HG02884 (cell line): ENCODE measurements around the gene LGALS1.
"Not testable (repeated sequence)": the region's sequence is repeated elsewhere in the genome, so short reads cannot be mapped to it uniquely, and the experiment has no call there.

Experiments used
- ATAC-seq: cut with Tn5 transposase; IDR thresholded peaks from one replicate; pipeline ENCODE4 v1.9.1; 2021; ENCODE audit warnings: mild to moderate bottlenecking, moderate library complexity; ENCODE audit not compliant: unreplicated experiment

Gene LGALS1

DNA sequence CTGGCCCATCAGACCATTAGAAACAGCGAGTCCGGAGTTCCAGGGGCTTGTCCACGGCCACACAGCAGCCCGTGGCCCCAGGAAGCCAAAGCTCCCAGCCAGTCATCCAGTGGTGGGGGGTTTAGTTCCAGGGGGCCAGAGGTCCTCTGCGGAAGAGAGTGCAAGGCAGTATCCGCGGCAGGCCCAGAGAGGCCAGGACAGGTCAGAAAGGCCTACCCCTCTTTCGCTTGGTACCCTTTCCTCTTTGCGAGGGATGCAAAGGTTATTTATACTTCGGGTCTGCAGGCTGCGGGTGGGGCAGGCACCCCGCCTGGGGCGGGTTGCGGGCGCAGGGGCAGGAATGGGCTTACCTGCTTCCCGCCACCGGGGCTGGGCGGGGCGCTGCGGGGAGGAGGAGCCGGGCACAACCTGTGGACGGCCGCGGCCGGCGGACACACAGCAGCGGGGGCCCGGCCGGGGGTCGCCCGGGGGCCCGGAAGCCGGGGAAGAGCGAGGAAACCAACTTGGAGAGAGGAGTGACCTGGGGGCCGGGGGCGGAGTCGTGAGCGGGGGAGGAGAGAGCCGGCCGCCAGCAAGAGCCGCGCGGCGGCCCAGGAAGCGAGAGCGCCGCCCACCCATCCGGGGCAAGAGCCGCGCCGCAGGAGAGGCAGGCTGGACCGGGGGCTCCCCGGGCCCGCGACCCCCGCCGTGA lies 36.2 kb upstream of the LGALS1 start, which contains the start of gene SH3BP1:
TSS of gene SH3BP1 (plus strand) at position 600 of the 691 bp plus-strand sequence. CDS start 119 bp downstream, outside the sequence.
- ATAC-seq = no peak

- no peak for ATAC-seq
Observed at GRCh38 chr22:37639771-37640590, 35.5 kb upstream of the LGALS1 start.

DNA sequence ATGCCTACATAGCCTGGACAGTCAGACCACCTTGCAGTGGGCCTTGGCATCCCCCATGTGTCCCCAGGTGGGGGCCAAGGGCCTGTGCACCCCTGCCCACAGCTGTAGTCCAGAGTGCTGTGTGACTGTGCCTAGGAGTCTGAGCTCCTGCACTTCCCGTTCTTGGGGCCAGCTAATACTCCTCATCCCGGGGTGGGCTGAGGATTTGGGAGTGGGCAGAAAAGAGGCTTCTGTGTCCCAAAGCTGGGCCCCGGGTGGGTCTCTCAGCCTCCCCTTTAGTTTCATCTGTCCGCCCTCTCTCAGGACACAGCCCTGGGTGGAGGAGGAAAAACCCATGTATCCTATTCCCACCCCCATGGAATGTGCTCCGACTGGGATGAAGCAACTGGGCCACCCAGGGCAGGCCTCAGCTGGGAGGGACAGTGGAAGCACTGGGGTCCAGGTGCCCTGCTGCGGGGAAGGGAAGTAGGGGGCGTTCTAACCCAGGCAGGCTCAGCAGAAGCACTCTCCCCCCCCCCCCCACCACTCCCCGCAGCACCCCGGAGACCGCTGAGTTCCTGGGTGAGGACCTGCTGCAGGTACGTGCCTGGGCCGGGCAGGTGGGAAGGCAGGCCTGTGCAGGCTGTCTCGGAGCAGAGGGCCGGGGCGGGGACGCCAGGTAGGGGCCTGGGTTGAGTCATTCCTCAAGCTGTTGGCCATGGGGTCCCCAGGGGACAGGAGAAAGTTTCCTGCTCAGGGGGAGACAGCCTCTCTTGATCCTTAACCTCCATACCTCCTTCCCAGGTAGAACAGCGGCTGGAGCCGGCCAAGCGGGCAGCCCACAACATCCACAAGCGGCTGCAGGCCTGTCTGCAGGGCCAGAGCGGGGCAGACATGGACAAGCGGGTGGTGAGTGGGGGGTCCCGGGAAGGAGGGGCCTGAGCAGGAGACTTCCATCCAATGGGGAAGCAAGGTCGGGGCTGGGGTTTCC lies 34.6 kb upstream of the LGALS1 start:
- ATAC-seq = no peak

DNA sequence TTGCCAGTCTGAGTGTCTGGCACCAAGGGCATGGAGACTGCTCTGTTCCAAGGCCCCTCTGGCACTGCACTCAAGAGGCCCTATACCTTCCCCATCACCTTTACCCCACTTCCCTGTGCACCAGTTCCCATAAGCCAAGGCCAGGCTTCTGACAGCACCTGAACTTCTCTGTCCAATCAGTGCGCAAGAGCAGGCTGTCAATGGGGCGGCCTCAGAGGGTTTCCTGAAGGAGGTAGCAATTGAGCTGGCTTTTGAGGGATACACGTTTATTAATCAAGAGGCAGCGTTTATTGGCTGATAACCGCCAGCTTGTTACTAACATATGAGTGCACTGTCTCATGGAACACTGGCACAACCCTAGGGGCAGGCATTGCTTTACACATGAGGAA lies 33.9 kb upstream of the LGALS1 start:
- ATAC-seq = no peak

- no peak for ATAC-seq
Observed at GRCh38 chr22:37643225-37643847, 32.1 kb upstream of the LGALS1 start.

GRCh38 chr22:37647317-37647716 lies 28.1 kb upstream of the LGALS1 start:
- ATAC-seq = no peak

DNA sequence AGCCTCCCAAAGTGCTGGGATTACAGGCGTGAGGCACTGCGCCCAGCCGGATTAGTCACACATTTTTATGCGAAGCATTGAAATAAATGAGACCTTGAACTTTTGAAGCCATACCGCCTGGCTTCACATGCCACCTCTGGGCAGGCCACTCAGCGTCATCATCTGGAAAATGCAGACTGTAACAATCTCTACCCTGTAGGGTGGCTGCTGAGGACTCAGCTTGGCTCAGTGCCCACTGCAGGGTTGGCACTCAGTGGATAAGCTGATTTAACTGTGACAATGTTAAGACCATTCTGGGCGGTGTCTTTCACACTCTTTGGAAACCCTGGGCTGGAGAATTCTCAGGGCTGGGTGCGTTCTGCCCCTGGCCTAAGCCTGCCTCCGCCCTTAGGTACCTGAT lies 27.5 kb upstream of the LGALS1 start:
- no peak for ATAC-seq

DNA sequence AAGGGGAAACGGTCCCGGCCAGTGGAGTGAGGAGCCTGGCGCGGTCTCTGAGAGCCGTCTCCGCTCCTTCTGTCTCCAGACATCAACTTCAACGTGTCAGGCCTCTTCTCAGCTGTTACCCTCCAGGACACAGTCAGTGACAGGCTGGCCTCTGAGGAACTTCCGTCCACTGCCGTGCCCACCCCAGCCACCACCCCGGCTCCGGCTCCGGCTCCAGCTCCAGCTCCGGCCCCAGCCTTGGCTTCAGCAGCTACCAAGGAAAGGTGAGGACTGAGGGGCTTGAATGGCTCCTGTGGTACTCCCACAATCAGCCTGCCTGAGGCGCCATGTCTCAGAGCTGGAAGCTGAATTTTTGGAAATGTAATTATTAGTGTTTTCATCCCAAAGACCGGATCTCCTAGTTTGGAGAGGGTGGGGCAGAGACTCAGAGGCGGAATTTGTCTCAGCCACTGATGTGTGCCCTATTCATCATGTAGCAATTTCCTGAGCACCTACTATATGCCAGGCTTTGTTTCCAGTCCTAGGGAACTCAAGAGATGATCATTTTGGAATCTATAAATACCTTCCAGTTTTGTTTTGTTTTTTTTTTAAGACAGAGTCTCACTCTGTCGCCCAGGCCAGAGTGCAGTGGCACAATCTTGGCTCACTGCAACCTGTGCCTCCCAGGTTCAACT lies 24.8 kb upstream of the LGALS1 start:
- no peak for ATAC-seq

GRCh38 chr22:37654563-37655251 lies 20.7 kb upstream of the LGALS1 start:
- ATAC-seq = no peak

- no peak for ATAC-seq
Observed at GRCh38 chr22:37655252-37655563, 20.2 kb upstream of the LGALS1 start.

DNA sequence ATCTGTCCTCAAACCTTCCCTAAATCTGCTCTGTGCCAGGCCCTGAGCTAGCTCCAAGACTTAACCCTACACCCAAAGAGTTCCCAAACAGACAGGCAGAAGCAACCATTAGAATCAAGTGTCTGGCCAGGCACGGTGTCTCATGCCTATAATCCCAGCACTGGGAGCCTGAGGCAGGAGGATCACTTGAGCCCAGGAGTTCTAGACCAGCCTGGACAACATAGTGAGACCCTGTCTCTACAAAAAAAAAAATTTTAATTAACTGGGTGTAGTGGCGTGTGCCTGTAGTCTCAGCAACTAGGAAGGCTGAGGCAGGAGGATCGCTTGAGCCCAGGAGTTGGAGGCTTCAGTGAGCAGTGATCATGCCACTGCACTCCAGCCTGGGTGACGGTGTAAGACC lies 18.9 kb upstream of the LGALS1 start:
- ATAC-seq = not testable (repeated sequence)

DNA sequence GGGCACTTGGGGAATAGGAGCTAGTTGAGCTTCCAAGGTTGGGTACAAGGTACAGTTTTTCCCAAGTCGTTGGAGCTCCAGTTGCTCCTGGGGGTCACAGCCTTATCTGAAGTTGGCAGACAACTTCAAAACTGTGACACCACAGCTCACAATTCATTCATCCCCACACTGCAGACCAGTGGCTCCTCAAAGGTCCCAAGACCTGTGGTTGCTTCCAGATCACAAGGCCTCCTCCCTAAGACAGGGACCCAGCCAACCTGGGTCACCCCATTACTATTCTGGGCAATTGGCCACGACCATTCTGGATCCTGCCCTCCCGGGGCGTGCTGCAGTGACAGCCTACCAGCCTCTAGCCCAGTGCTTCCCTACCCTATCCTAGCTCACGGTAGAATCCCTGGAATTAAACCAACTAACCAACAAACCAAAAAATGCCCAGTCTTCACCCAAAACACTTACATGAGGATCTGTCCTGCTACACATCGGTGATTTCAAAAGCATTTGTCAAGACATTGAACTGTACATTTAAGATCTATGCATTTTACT lies 17.8 kb upstream of the LGALS1 start:
- ATAC-seq = no peak

DNA sequence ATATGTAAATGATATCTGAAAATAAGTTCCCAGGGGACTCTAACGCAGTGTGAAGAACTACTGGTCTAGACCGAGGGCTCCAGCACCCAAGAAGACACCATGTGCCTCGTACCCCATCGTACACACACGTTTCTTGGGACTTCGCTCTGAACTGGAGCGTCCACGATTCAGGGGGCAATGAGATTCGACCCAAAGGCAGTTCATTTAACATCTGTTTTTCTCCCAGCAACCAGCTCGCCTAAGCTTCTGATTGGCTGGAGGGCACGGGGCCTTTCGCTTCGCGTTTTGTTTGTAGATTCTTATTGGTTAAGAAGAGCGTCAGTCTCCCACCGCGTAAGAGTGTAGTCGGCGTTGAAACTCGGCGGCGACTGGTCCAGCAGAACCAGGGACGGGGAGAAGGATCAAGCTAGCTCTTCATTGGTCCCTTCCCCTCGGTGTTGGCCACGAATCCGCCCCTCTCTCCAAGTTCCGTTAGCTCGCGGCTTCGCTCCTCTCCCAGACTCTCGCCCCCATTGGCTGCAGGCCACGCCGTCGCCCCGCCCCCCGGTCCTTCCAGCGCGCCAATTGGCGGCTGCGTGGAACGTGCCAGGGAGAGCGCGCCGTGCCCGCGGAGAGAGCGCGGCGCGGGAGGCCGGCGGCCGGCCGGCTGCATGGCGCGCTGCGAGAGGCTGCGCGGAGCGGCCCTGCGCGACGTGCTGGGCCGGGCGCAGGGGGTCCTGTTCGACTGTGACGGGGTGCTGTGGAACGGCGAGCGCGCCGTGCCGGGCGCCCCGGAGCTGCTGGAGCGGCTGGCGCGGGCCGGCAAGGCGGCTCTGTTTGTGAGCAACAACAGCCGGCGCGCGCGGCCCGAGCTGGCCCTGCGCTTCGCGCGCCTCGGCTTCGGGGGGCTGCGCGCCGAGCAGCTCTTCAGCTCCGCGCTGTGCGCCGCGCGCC lies 17.0 kb upstream of the LGALS1 start, which contains the start of gene PDXP:
TSS of gene PDXP (plus strand) at position 591 of the 933 bp plus-strand sequence. CDS start at position 651, 60 bp downstream.
- peak; percentile 75 for ATAC-seq

GRCh38 chr22:37659066-37659896 lies 16.2 kb upstream of the LGALS1 start:
- ATAC-seq = no peak

DNA sequence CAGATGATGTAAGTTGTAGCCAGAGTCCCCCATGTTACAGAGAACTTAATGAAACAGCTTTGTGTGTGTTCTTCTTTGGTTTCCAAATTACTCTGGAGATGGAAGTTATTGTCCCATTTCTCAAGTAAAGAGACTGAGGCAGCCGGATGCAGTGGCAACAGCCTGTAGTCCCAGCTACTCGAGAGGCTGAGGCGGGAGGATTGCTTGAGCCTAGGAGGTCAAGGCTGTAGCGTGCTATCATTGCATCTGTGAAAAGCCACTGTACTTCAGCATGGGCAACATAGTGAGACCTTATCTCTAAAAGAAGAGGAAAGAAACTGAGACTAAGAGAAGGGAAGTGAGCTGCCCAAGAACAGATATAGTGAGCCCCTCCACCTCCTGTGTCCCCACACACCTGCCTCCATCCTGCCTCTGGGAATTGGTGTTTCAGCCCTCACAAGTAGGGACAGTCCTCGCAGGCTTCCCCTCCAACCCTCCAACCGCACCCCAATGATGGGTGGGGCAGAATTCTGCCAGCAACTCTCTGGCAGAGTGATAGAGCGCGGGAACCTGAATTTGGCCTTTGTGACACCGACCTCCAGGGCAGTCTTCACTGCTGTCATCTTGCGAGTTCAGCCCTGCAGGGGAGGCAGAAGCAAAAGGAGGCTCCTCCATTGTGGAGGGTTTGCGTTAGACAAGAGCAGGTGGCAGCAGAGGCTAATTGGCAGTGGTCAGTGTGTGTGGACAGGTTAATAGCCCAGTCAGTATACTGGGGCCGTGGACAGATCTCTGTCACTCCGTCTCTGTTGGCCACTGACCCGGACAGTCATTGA lies 15.3 kb upstream of the LGALS1 start:
- no peak for ATAC-seq

- no peak for ATAC-seq
Observed at GRCh38 chr22:37660709-37661045, 14.8 kb upstream of the LGALS1 start.
